HepG2 (cell line): ENCODE results near the gene NODAL. TPM values are rescaled to one million over a fixed set of nuclear protein-coding genes. Genes with fewer than 3 reads are reported as not detected.

Experiments
- ATAC-seq: fragments of 200-7000 bp; cut with Tn5 transposase; 3 replicates; pipeline ENCODE4 v1.9.1; 2020; ENCODE audit warnings: mild to moderate bottlenecking, moderate library complexity
- BruUV-seq: library from RNA; stranded (reverse); fragments of 400-500 nt; replicated peaks from 2 replicates; lab custom pipeline; 2021; lab: Mats Ljungman, UMichigan
- CTCF ChIA-PET: fragments of 300-600 bp; formaldehyde crosslinking; extraction: SDS; loops from one replicate; lab custom pipeline; 2021; ENCODE audit warnings: low total read pairs, inconsistent platforms, low intra/inter-chr PET ratio; lab: Yijun Ruan, JAX
- POLR2A ChIA-PET: fragments of 350-600 bp; sonication (Branson Sonifier 250); formaldehyde crosslinking; loops from one replicate; lab custom pipeline; 2020; ENCODE audit warnings: antibody characterized with exemption, inconsistent platforms; lab: Yijun Ruan, JAX
- DNase-seq: peaks from one replicate; pipeline ENCODE4 v3.0.0-alpha.2; 2015; ENCODE audit warnings: low spot score
- FAIRE-seq: peaks from 3 replicates; lab custom pipeline; 2011; peaks lifted over from hg19 to GRCh38; lab: Jason Lieb, UNC
- H2AFZ ChIP-seq: one replicate; pipeline ENCODE4 v1.6.1; 2011; ENCODE audit warnings: low read length, inconsistent platforms
- H3K27ac ChIP-seq: fragments of 300-600 bp; 3 replicates; pipeline ENCODE4 v1.8.0; 2011; ENCODE audit warnings: mixed run types, mild to moderate bottlenecking, mixed read lengths, low read length, inconsistent platforms; ENCODE audit not compliant: insufficient read depth; ENCODE audit errors: extremely low read length
- H3K27me3 ChIP-seq, 2 experiments: fragments of 200-600 bp in 1 of 2; 2 replicates in 1 of 2; 3 replicates in 1 of 2; pipeline versions ENCODE4 v1.6.0 to v1.8.0; 2011; ENCODE audit warnings: low read length in 2 of 2, mild to moderate bottlenecking in 2 of 2, moderate library complexity in 2 of 2, inconsistent platforms in 1 of 2; ENCODE audit not compliant: insufficient read depth in 2 of 2, control insufficient read depth in 1 of 2
- H3K36me3 ChIP-seq, 2 experiments: fragments of 200-600 bp in 1 of 2; replicated peaks in 1 of 2; 2 replicates in 1 of 2; 3 replicates in 1 of 2; pipeline versions ENCODE4 v1.5.1 to v1.8.0; 2011; ENCODE audit warnings: low read length in 2 of 2, inconsistent platforms in 1 of 2; ENCODE audit not compliant: insufficient read depth in 2 of 2, control insufficient read depth in 1 of 2
- H3K4me1 ChIP-seq: 2 replicates; pipeline ENCODE4 v1.5.1; 2012; ENCODE audit warnings: low read length, inconsistent platforms; ENCODE audit not compliant: insufficient read depth
- H3K4me2 ChIP-seq: 2 replicates; pipeline ENCODE4 v1.6.0; 2011; ENCODE audit warnings: low read depth, low read length, inconsistent platforms
- H3K4me3 ChIP-seq, 3 experiments: fragments of 200-600 bp in 1 of 3; sonication (generic), shearing (Covaris generic) in 1 of 3; replicated peaks in 1 of 3; 2 replicates each; pipeline ENCODE4 v1.5.1; 2011 to 2016; ENCODE audit warnings: low read length in 3 of 3, inconsistent platforms in 2 of 3, low read depth in 2 of 3, mild to moderate bottlenecking in 2 of 3, control low read depth in 1 of 3, mixed read lengths in 1 of 3; ENCODE audit not compliant: insufficient read depth in 1 of 3
- H3K79me2 ChIP-seq: one replicate; pipeline ENCODE4 v1.6.1; 2011; ENCODE audit warnings: low read length, inconsistent platforms; ENCODE audit not compliant: insufficient read depth
- H3K9ac ChIP-seq: 2 replicates; pipeline ENCODE4 v1.6.0; 2011; ENCODE audit warnings: mild to moderate bottlenecking, low read depth, low read length, inconsistent platforms; ENCODE audit not compliant: insufficient read depth
- H3K9me3 ChIP-seq: 2 replicates; pipeline ENCODE4 v1.5.1; 2012; ENCODE audit warnings: mild to moderate bottlenecking, low read length
- H4K20me1 ChIP-seq: 2 replicates; pipeline ENCODE4 v1.6.0; 2011; ENCODE audit warnings: inconsistent platforms, mild to moderate bottlenecking, low read length, moderate library complexity; ENCODE audit not compliant: insufficient read depth
- CEBPB ChIP-seq: IDR thresholded peaks from 2 replicates; pipeline ENCODE4 v1.6.1; 2011; ENCODE audit warnings: low read depth, low read length, improper control_type of control experiment, borderline replicate concordance
- USF2 ChIP-seq, 2 experiments: sonication (generic) in 1 of 2; formaldehyde crosslinking in 1 of 2; IDR thresholded peaks; 2 replicates each; pipeline versions ENCODE4 v1.5.1 to v1.6.1; 2011 to 2020; ENCODE audit warnings: borderline replicate concordance in 1 of 2, low read depth in 1 of 2, low read length in 1 of 2, mild to moderate bottlenecking in 1 of 2, missing genetic modification reagents in 1 of 2, moderate library complexity in 1 of 2
- ZGPAT ChIP-seq: IDR thresholded peaks from 2 replicates; pipeline ENCODE4 v1.6.1; 2016; ENCODE audit warnings: mild to moderate bottlenecking
- ZHX2 ChIP-seq, 2 experiments: sonication (generic) in 1 of 2; formaldehyde crosslinking in 1 of 2; IDR thresholded peaks; 2 replicates each; pipeline versions ENCODE4 v1.6.1 to v1.9.0; 2014 to 2022; ENCODE audit warnings: antibody characterized with exemption in 1 of 2, borderline replicate concordance in 1 of 2, inconsistent platforms in 1 of 2, low read depth in 1 of 2, missing genetic modification reagents in 1 of 2
- ZNF777 ChIP-seq: sonication (generic); formaldehyde crosslinking; IDR thresholded peaks from 2 replicates; pipeline ENCODE4 v1.4.0; 2020; ENCODE audit warnings: missing genetic modification reagents
- WGBS: methylation state at CpG from one replicate; pipeline ENCODE4 v1.1.6; 2017; ENCODE audit warnings: low lambda C conversion rate; 5-methylcytosine and 5-hydroxymethylcytosine counted together
- in situ Hi-C: cut with HindIII; loops from 2 replicates; pipeline ENCODE4 v1.10.0; 2017; ENCODE audit warnings: low pct_unique_long_range_greater_than_20kb; ENCODE audit not compliant: extremely low pct_ligation_motif_present
- intact Hi-C: fragments of 100-400 bp; cut with micrococcal nuclease; formaldehyde crosslinking; loops from one replicate; pipeline ENCODE4 v1.10.0; 2022; ENCODE audit not compliant: unreplicated experiment
- polyA plus RNA-seq, 8 experiments: library from polyadenylated mRNA; depleted of rRNA in 3 of 8; stranded (reverse) in 7 of 8; unstranded in 1 of 8; fragments of >200 nt; fragmentation: Illumina TruSeq in 4 of 8; extraction: Trizol in 4 of 8; gene quantifications; 2 replicates each; pipeline versions ENCODE4 v1.2.1 to v1.2.3, GENCODE V29; 2011 to 2016; ENCODE audit warnings: low read depth in 4 of 8, missing spikeins in 1 of 8, mixed read lengths in 1 of 8; ENCODE audit not compliant: insufficient read depth in 1 of 8
- total RNA-seq, 5 experiments: library from RNA; depleted of rRNA; stranded (reverse); fragments of >200 nt; fragmentation: Illumina TruSeq; extraction: Trizol; gene quantifications; 2 replicates each; pipeline ENCODE4 v1.2.3, GENCODE V29; 2016; ENCODE audit warnings: low read depth in 1 of 5
- TF ChIP-seq, protein P1 (sequence below): IDR thresholded peaks from 2 replicates; pipeline ENCODE4 v1.6.1; 2016; ENCODE audit warnings: mild to moderate bottlenecking, missing biosample characterization, missing genetic modification reagents
- TF ChIP-seq, protein P2 (sequence below): sonication (generic); formaldehyde crosslinking; IDR thresholded peaks from 2 replicates; pipeline ENCODE4 v1.4.0; 2020; ENCODE audit warnings: missing genetic modification reagents, borderline replicate concordance

The NODAL gene
- total and polyA plus RNA-seq, 2 of the 13 experiments (the other 11 are each of a cell fraction or from before 2014, with no cell fraction given) = not detected

- peak; percentile 74 for ATAC-seq
- WGBS = 6% methylated on average over 18 of the region's 18 CpGs
- H3K36me3 ChIP-seq = 0 out of 5 replicates have a peak, but pooled peaks cover 0 to 5% of the 10 kb centered on the region in 2 experiments
- peak overlapping the region; percentile 95 for H3K9ac ChIP-seq
- no peak overlapping the region for H2AFZ ChIP-seq
- H3K27ac ChIP-seq = peak overlapping the region; percentile 82
- peaks cover 27% of the 10 kb centered on the region for H4K20me1 ChIP-seq
- in situ Hi-C loops (no loop called here), intact Hi-C loops (no loop called here)
- BruUV-seq = TSS peak; percentile 59
- ChIA-PET CTCF (no interaction called here), POLR2A (interaction anchor here (0.7 to 3.8 kb wide), 26 partner anchors 8 to 315 kb away, joined by 3 to 32 read pairs (median 6); partner anchors contain the start of genes PPA1, SAR1A and TYSND1)
- H3K4me3 ChIP-seq = peak overlapping the region; percentile 90 to 94 (median 92)
- H3K27me3 ChIP-seq = no peaks in the 10 kb centered on the region; a peak in 1 of 5 replicates
- peak; percentile 79 for FAIRE-seq
- H3K4me2 ChIP-seq = peak overlapping the region; percentile 88
- peaks cover 55% of the 10 kb centered on the region for H3K4me1 ChIP-seq
- no peaks in the 10 kb centered on the region for H3K9me3 ChIP-seq
- peaks cover 44% of the 10 kb centered on the region for H3K79me2 ChIP-seq
- DNase-seq = peak; percentile 83
- TF ChIP-seq USF2 (IDR thresholded peaks at IDR 0.05; ENCODE audit: low read depth, low read length) (peak; percentile 16; the same call in 1 of the 2 replicates), USF2 (CRISPR knock-in tag; IDR thresholded peaks at IDR 0.05; ENCODE audit: borderline replicate concordance) (no peak), ZHX2 (IDR thresholded peaks at IDR 0.05; ENCODE audit: low read depth) (no peak), ZHX2 (CRISPR knock-in tag; IDR thresholded peaks at IDR 0.05; ENCODE audit: borderline replicate concordance) (no peak), CEBPB (peak; percentile 94), ZGPAT (CRISPR knock-in tag) (peak; percentile 18; the same call in 1 of the 2 replicates), ZNF777 (CRISPR knock-in tag) (peak; percentile 56; the same call in 1 of the 2 replicates)
- TF ChIP-seq, protein P1, sequence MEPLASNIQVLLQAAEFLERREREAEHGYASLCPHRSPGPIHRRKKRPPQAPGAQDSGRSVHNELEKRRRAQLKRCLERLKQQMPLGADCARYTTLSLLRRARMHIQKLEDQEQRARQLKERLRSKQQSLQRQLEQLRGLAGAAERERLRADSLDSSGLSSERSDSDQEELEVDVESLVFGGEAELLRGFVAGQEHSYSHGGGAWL (CRISPR knock-in tag) = 0 out of 2 replicates have a peak, but pooled peaks have one; percentile 29
- TF ChIP-seq, protein P2, sequence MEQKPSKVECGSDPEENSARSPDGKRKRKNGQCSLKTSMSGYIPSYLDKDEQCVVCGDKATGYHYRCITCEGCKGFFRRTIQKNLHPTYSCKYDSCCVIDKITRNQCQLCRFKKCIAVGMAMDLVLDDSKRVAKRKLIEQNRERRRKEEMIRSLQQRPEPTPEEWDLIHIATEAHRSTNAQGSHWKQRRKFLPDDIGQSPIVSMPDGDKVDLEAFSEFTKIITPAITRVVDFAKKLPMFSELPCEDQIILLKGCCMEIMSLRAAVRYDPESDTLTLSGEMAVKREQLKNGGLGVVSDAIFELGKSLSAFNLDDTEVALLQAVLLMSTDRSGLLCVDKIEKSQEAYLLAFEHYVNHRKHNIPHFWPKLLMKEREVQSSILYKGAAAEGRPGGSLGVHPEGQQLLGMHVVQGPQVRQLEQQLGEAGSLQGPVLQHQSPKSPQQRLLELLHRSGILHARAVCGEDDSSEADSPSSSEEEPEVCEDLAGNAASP = 0 out of 2 replicates have a peak, but pooled peaks have one; percentile 22
Observed at GRCh38 chr10:70405037-70405824, 36.2 kb downstream of the NODAL start.
